GM23248 (cell line): ENCODE measurements around the gene KCNQ2. TPM values are rescaled to one million over a fixed set of nuclear protein-coding genes. Genes with fewer than 3 reads are reported as not detected.

Source experiments
- DNase-seq: peaks from one replicate; pipeline ENCODE4 v3.0.0-alpha.2; 2015
- H2AFZ ChIP-seq: fragments of 200-600 bp; sonication (generic); 2 replicates; pipeline ENCODE4 v1.6.1; 2016; ENCODE audit warnings: antibody characterized with exemption
- H3F3A ChIP-seq: fragments of 200-600 bp; sonication (generic); 2 replicates; pipeline ENCODE4 v1.6.1; 2016; ENCODE audit warnings: mild to moderate bottlenecking, antibody characterized with exemption, mixed run types; ENCODE audit not compliant: insufficient read depth
- H3K27ac ChIP-seq: fragments of 200-600 bp; sonication (generic); 2 replicates; pipeline ENCODE4 v1.5.1; 2016; ENCODE audit warnings: mild to moderate bottlenecking
- H3K27me3 ChIP-seq: fragments of 200-600 bp; sonication (generic); replicated peaks from 2 replicates; pipeline ENCODE4 v1.6.1; 2016; ENCODE audit warnings: mild to moderate bottlenecking; ENCODE audit not compliant: insufficient read depth
- H3K36me3 ChIP-seq: fragments of 200-600 bp; sonication (generic); 2 replicates; pipeline ENCODE4 v1.6.1; 2016; ENCODE audit warnings: low read depth, mild to moderate bottlenecking
- H3K4me1 ChIP-seq: fragments of 200-600 bp; sonication (generic); 2 replicates; pipeline ENCODE4 v1.6.1; 2016; ENCODE audit warnings: mild to moderate bottlenecking; ENCODE audit not compliant: insufficient read depth
- H3K4me2 ChIP-seq: fragments of 200-600 bp; sonication (generic); one replicate; pipeline ENCODE4 v1.6.1; 2016; ENCODE audit warnings: mild to moderate bottlenecking; ENCODE audit not compliant: unreplicated experiment
- H3K4me3 ChIP-seq: fragments of 200-600 bp; sonication (generic); 2 replicates; pipeline ENCODE4 v1.5.1; 2016; ENCODE audit warnings: mild to moderate bottlenecking
- H3K79me2 ChIP-seq: fragments of 200-600 bp; sonication (generic); 2 replicates; pipeline ENCODE4 v1.6.1; 2016; ENCODE audit warnings: mild to moderate bottlenecking; ENCODE audit not compliant: insufficient read depth
- H3K9ac ChIP-seq: fragments of 200-600 bp; sonication (generic); 2 replicates; pipeline ENCODE4 v1.6.1; 2016; ENCODE audit warnings: mild to moderate bottlenecking
- H3K9me2 ChIP-seq: fragments of 200-600 bp; sonication (generic); 2 replicates; pipeline ENCODE4 v1.6.1; 2016; ENCODE audit warnings: mixed run types, mild to moderate bottlenecking, moderate library complexity; ENCODE audit not compliant: insufficient read depth
- H3K9me3 ChIP-seq: fragments of 200-600 bp; sonication (generic); one replicate; pipeline ENCODE4 v1.6.1; 2017; ENCODE audit warnings: low read depth
- H4K20me1 ChIP-seq: fragments of 200-600 bp; sonication (generic); 2 replicates; pipeline ENCODE4 v1.6.0; 2016; ENCODE audit not compliant: insufficient read depth
- EZH2 ChIP-seq: fragments of 200-600 bp; sonication (generic); IDR thresholded peaks from 2 replicates; pipeline ENCODE4 v1.6.1; 2018; ENCODE audit warnings: antibody characterized with exemption, mild to moderate bottlenecking; ENCODE audit not compliant: insufficient read depth, poor library complexity, severe bottlenecking
- EZH2phosphoT487 ChIP-seq: fragments of 200-600 bp; sonication (generic); IDR thresholded peaks from 2 replicates; pipeline ENCODE4 v1.6.1; 2018; ENCODE audit warnings: antibody characterized with exemption, moderate library complexity, mild to moderate bottlenecking, low read depth; ENCODE audit not compliant: insufficient read depth
- WGBS, 2 experiments: methylation state at CpG; one replicate each; pipeline ENCODE4 v1.1.6; 2015 to 2017; ENCODE audit warnings: low lambda C conversion rate in 2 of 2, low coverage in 1 of 2; ENCODE audit errors: missing lambda C conversion rate in 2 of 2; 5-methylcytosine and 5-hydroxymethylcytosine counted together
- in situ Hi-C: fragments of 300-500 bp; cut with MboI; formaldehyde crosslinking; loops from 2 replicates; pipeline ENCODE4 v1.15.0; 2020
- polyA plus RNA-seq: library from polyadenylated mRNA; unstranded; fragments of >200 nt; fragmentation: Nextera tagmentation; extraction: Ambion mirVana; gene quantifications from 2 replicates; pipeline ENCODE4 v1.2.1, GENCODE V29; 2016
- total RNA-seq: library from RNA; depleted of rRNA; stranded (reverse); fragments of >200 nt; shearing (Covaris generic); gene quantifications from 2 replicates; pipeline ENCODE4 v1.2.3, GENCODE V29; 2014

The KCNQ2 gene
- total and polyA plus RNA-seq, 2 experiments from 2014 or later: 0.38 TPM; not detected in 1

GRCh38 chr20:63433756-63434531 is 38.5 kb downstream of the KCNQ2 start:
- no peaks in the 10 kb centered on the region for H4K20me1 ChIP-seq
- no peak overlapping the region for H2AFZ ChIP-seq
- no peak overlapping the region for H3K27ac ChIP-seq
- in situ Hi-C loops: no loop called here
- H3K4me3 ChIP-seq: no peak overlapping the region
- DNase-seq: no peak
- H3K9me2 ChIP-seq: no peaks in the 10 kb centered on the region
- no peaks in the 10 kb centered on the region for H3K9me3 ChIP-seq
- no peaks in the 10 kb centered on the region for H3K4me1 ChIP-seq
- H3F3A ChIP-seq: no peaks in the 10 kb centered on the region
- H3K9ac ChIP-seq: no peak overlapping the region
- H3K27me3 ChIP-seq: peaks cover 21% of the 10 kb centered on the region
- no peaks in the 10 kb centered on the region for H3K36me3 ChIP-seq
- no peak overlapping the region for H3K4me2 ChIP-seq
- TF ChIP-seq EZH2 (no peak), EZH2phosphoT487 (no peak)
- 81 to 84% methylated on average over 36 to 39 of the region's 39 CpGs for WGBS, 2 experiments
- no peaks in the 10 kb centered on the region for H3K79me2 ChIP-seq

- H2AFZ ChIP-seq: no peak overlapping the region
- peaks cover 21% of the 10 kb centered on the region for H3K27me3 ChIP-seq
- in situ Hi-C loops: no loop called here
- H3K9ac ChIP-seq: no peak overlapping the region
- no peaks in the 10 kb centered on the region for H3K79me2 ChIP-seq
- TF ChIP-seq EZH2 (no peak), EZH2phosphoT487 (no peak)
- WGBS, 2 experiments: 73 to 77% methylated on average over 17 to 18 of the region's 18 CpGs
- no peaks in the 10 kb centered on the region for H3K9me3 ChIP-seq
- no peaks in the 10 kb centered on the region for H3K4me1 ChIP-seq
- H3K9me2 ChIP-seq: no peaks in the 10 kb centered on the region
- no peak overlapping the region for H3K4me2 ChIP-seq
- no peak for DNase-seq
- no peak overlapping the region for H3K4me3 ChIP-seq
- H3K36me3 ChIP-seq: no peaks in the 10 kb centered on the region
- H3F3A ChIP-seq: no peaks in the 10 kb centered on the region
- no peaks in the 10 kb centered on the region for H4K20me1 ChIP-seq
- no peak overlapping the region for H3K27ac ChIP-seq
These were observed 39.1 kb downstream of the KCNQ2 start for GRCh38 chr20:63433351-63433750.

- no peaks in the 10 kb centered on the region for H3K36me3 ChIP-seq
- in situ Hi-C loops: no loop called here
- 30 to 31% methylated on average over 16 of the region's 16 CpGs for WGBS, 2 experiments
These were observed 39.7 kb downstream of the KCNQ2 start for GRCh38 chr20:63432577-63433325.

GRCh38 chr20:63431944-63432343 is 40.5 kb downstream of the KCNQ2 start:
- Histone ChIP-seq H2AFZ (no peak overlapping the region), H3K9me2 (no peaks in the 10 kb centered on the region), H3K79me2 (no peaks in the 10 kb centered on the region), H3K4me2 (no peak overlapping the region), H3K4me3 (no peak overlapping the region), H3K27ac (no peak overlapping the region), H3K9me3 (no peaks in the 10 kb centered on the region), H3K27me3 (peaks cover 15% of the 10 kb centered on the region; the same call in 1 of the 2 replicates), H3F3A (no peaks in the 10 kb centered on the region), H4K20me1 (no peaks in the 10 kb centered on the region), H3K36me3 (no peaks in the 10 kb centered on the region), H3K9ac (no peak overlapping the region), H3K4me1 (no peaks in the 10 kb centered on the region)
- DNase-seq: no peak
- 43% methylated on average over 1 of the region's 1 CpG; no CpG with 5 or more reads in 1 of the 2 experiments for WGBS, 2 experiments
- no peak for TF ChIP-seq EZH2phosphoT487
- TF ChIP-seq EZH2: no peak
- in situ Hi-C loops: no loop called here

More at GRCh38 chr20:63432577-63433325, 39.7 kb downstream of the KCNQ2 start:
- DNase-seq: no peak
- Histone ChIP-seq H3K4me2 (no peak overlapping the region), H3F3A (no peaks in the 10 kb centered on the region), H3K9me3 (no peaks in the 10 kb centered on the region), H3K9ac (no peak overlapping the region), H3K4me1 (no peaks in the 10 kb centered on the region), H3K27me3 (peaks cover 21% of the 10 kb centered on the region), H2AFZ (no peak overlapping the region), H3K79me2 (no peaks in the 10 kb centered on the region), H3K4me3 (no peak overlapping the region), H3K9me2 (no peaks in the 10 kb centered on the region), H3K27ac (no peak overlapping the region), H4K20me1 (no peaks in the 10 kb centered on the region)
- TF ChIP-seq EZH2phosphoT487 (no peak), EZH2 (no peak)
